ENCODE measurements around the gene CEP72.
"Not testable (repeated sequence)": the region's sequence is repeated elsewhere in the genome, so short reads cannot be mapped to it uniquely, and the experiment has no call there.

CEP72 gene

DNA sequence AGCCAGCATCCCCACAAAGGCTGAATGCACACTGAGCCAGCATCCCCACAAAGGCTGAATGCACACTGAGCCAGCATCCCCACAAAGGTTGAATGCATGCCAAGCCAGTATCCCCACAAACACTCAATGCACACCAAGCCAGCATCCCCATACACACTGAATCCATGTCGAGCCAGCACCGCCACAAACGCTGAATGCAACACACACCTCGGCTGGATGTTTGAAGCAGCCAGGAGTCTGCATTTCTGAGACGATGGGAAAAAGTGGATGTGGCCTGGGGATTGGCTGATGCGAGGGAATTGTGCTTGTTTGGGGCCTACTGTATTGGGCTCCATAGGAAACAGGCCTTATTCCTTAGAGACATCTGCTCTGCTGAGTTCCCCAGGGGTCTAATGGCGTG lies 30.9 kb upstream of the CEP72 start:
- DNase-seq: no peak

DNA sequence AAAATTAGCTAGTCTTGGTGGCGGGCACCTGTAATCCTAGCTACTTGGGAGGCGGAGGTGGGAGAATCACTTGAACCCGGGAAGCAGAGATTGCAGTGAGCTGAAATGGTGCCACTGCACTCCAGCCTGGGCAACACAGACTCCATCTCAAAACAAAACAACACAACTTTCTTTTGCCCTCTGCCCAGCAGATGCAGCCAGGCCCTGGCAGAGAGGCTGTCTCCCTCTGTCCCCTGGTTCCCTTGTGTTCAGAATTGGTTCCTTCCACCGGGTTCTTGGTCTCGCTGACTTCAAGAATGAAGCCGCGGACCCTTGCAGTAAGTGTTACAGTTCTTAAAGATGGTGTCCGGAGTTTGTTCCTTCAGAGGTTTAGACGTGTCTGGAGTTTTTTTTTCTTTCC lies 30.2 kb upstream of the CEP72 start:
- DNase-seq: no peak

GRCh38 chr5:582445-582844 lies 29.7 kb upstream of the CEP72 start:
- DNase-seq: not testable (repeated sequence)

DNA sequence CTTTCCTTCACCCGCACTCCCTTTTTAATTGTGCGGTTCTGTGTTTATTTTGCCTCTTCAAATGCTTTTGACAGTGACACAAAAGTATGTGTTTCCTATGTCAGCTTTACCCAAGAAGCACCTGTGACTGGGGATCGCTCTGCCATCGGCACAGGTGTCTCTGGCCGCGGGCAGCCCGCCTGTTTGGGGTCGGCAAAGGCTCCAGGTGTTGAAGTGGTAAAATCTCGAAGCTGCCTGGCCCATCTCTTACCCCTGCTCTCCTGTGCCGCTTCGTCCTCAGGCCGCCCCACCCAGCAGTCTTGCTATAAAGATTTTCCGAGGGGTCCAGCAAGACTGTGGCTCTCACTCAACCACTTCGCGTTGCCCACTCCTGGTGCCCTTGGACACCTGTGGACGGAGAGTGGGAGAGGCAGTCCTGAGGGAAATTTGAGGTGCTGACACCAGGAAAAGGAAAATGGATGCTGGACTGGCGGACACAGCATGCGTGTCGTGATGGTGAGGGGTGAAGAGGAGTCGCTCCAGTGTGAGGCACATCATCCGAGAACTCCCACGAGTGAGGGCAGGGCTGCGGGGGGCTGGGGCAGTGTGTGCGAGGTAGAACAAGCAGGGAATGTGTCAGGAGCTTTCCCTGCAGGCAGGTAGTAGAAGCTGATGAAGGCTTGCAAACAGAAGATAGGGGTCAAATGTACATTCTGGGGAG lies 29.1 kb upstream of the CEP72 start:
- DNase-seq: no peak

GRCh38 chr5:583645-584044 lies 28.5 kb upstream of the CEP72 start:
- DNase-seq: no peak

- no peak for DNase-seq
Observed at GRCh38 chr5:584216-584615, 27.9 kb upstream of the CEP72 start.

DNA sequence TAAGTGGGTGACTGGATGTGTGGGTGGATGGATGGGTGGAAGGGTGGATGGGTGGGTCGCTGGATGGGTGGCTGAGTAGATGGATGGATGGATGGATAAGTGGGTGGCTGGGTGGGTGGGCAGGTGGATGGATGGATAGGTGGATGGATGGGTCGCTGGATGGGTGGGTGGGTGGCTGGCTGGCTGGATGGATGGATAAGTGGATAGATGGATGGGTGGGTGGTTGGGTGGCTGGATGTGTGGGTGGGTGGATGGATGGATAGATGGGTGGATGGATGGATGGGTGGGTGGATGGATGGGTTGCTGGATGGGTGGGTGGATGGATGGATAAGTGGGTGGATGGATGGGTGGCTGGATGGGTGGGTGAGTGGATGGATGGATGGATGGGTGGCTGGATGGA lies 27.3 kb upstream of the CEP72 start:
- no peak for DNase-seq

DNA sequence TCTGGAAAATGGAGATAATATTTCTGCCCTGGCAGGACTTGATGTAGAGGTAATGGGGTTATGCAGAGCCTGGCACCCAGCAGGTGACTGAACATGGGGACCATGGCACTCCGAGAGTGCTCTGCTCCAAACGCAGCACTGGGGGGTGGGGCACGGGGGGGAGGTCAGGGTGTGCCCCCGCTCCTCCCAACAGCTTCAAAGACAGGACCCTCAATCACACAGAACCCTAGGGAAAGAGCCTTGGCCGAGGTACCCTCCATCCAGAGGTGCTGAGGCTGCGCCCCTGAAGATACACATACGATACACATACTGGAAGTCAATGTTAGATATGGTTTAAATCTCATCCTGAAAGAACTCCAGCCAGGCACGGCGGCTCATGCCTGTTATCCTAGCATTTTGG lies 26.6 kb upstream of the CEP72 start:
- no peak for DNase-seq

GRCh38 chr5:585962-586628 lies 26.0 kb upstream of the CEP72 start:
- no peak for DNase-seq

GRCh38 chr5:586751-587285 lies 25.3 kb upstream of the CEP72 start:
- no peak for DNase-seq

DNA sequence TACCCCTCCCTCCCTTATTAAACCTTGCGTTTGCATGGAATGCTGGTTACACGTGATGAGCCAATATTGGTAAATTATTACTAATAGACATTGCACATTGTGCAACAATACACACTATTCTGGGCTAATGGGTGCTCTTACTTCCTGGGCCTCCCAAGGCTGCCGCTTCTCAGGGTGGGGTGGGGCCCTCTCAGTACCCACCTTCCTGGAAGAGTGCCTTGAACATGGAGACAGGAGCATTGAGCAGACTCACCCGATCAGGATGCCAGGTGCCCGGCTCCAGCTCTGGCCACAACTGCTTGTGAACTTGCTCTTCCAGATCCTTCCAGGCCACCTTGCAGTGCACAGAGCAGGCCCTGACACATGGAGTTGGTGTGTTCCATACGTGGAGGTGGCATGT lies 24.7 kb upstream of the CEP72 start:
- DNase-seq: no peak

- DNase-seq: no peak
Observed at GRCh38 chr5:588406-588995, 23.6 kb upstream of the CEP72 start.

GRCh38 chr5:589173-589572 lies 23.0 kb upstream of the CEP72 start:
- DNase-seq: no peak

DNA sequence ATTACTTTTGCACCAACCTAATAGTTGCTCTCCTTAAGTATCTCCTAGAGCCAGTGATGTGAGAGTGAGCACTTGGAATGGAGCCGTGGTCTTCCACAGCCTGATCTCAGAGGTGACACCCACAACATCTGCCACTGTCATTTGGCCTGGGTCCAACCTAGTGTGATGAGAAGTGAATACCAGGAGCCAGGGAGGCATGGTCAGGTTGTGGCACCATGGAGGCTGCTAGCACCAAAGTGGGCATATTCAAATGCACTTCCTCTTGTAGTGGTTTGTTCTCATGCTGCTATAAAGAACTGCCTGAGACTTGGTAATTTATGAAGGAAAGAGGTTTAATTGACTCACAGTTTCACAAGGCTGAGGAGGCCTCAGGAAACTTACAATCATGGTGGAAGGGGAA lies 22.6 kb upstream of the CEP72 start:
- no peak for DNase-seq

- DNase-seq: no peak
Observed at GRCh38 chr5:590346-590745, 21.8 kb upstream of the CEP72 start.

DNA sequence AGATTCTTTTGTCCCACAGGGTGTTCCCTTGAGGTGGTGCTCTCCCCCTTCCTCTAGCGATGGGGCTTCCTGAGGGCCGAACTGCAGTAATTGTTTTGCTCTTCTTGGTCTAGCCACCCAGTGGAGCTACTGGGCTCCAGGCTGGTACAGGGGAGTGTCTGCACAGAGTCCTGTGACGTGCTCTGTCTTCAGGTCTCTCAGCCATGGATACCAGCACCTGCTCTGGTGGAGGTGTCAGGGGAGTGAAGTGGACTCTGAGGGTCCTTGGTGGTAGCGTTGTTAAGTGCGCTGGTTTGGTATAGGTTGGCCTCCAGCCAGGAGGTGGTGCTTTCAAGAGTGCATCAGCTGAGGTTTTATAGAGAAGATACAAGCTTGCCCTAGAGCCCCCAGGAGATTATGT lies 20.4 kb upstream of the CEP72 start:
- DNase-seq: no peak

DNA sequence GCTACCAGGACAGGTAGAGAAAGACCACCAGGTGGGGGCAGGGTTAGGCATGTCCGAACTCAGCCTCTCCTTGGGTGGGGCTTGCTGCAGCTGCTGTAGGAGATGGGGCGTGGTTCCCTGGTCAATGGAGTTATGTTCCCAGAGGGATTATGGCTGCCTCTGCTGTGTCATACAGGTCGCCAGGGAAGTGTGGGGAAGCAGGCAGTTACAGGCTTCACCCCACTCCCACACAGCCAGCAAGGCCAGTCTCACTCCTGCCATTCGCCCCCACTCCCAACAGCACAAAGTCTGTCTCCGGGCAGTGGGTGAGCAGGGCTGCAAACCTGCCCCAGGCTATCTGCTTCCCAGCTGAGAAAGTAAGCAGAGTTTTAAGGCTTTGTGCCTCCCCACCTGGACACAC lies 20.0 kb upstream of the CEP72 start:
- no peak for DNase-seq

GRCh38 chr5:593511-593910 lies 18.6 kb upstream of the CEP72 start:
- no peak for DNase-seq

DNA sequence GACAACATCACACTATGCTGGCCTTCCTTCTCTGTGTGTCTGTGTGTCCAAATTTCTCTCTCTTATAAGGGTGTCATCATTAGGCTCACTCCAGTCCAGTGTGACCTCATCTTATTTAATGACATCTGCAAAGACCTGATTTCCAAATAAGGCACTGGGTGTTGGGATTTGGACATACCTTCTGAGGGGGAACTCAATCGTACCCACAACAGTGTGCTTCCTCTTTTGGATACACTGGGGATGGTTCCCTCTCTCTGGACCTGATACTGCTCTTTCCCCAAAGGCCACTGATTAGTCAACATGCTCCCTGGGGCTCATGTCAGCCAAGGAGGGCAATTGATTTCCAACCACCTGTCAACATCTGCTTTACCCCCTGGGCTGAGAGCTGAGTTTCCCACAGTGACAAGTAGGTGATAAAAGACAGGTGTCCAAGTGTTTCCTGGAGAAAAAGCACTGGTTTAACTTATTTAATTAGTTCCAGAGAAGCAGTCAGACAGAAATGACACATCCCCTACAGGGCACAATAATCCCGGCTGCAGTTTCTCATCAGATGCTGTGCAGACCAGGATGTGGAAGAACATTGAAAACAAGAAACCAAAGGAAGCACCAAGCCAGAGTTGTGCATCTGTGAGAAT lies 17.8 kb upstream of the CEP72 start:
- no peak for DNase-seq

- no peak for DNase-seq
Observed at GRCh38 chr5:595285-595875, 16.8 kb upstream of the CEP72 start.

DNA sequence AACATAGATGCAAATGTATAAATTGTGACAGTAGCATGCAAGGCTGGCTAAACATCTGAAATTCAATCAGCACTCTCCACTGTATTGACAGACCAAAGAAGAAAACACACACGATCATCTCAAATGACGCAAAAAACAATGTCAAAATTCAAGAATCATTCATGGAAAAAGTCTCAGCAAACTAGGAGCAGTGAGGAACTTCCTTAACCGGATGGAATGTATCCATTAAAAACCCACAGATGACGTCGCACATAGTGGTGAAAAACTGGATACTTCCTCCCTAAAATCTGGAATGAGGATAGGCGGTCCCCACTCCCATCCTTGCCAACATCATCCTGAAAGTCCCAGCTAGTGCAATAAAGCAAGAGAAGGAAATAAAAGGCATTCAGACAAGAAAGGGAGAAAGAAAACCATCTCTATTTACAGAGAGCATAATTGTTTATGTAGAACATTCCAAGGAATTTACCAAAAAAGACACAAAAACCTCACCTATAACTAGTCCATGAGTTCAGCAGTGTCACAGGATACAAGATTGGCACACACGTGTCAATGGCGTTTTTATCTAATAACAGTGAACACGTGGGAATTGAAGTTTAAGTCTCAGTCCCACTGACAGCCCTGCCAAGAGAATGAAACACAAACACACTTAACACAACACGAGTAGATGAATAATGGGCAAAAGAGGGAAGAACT lies 14.1 kb upstream of the CEP72 start:
- DNase-seq: no peak

DNA sequence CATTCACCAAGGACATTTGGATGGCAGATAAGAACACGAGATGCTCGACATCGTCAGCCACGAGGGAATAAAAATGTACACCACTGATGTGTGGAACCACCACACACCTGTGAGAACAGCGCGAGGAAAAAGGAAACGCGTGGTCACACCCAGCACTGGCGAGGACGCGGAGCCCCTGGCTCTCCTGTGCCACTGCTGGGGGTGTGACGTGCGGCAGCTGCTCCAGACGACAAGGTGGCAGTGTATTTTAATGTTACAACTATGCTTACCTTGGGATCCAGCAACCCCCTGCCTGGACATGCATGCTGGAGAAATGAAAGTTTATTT lies 13.6 kb upstream of the CEP72 start:
- DNase-seq: no peak

All from NCI-H446 treated with DMSO at 0.1 percent for 48 hours (cell line).